RWPE1 (cell line): ENCODE data around the gene IMMP1L.

Experiments used
- CTCF ChIA-PET: fragments of 350-600 bp; sonication (Branson Sonifier 250); formaldehyde crosslinking; extraction: SDS; loops from one replicate; lab custom pipeline; 2021; lab: Yijun Ruan, JAX
- POLR2A ChIA-PET: fragments of 400-600 bp; formaldehyde crosslinking; extraction: SDS; loops from one replicate; lab custom pipeline; 2020; ENCODE audit warnings: antibody characterized with exemption; ENCODE audit not compliant: low non-redundant PET; lab: Yijun Ruan, JAX
- DNase-seq: peaks from one replicate; pipeline ENCODE4 v3.0.0; 2012; ENCODE audit warnings: low spot score
- H3K27ac ChIP-seq: fragments of 450-650 bp; 2 replicates; pipeline ENCODE4 v1.5.1; 2017
- CTCF ChIP-seq: fragments of 450-650 bp; conservative IDR thresholded peaks from 2 replicates; pipeline ENCODE4 v1.5.1; 2017; ENCODE audit warnings: low read depth, mild to moderate bottlenecking

IMMP1L gene

GRCh38 chr11:31433851-31434250 lies 75.6 kb downstream of the IMMP1L start:
- no peak for DNase-seq
- H3K27ac ChIP-seq = no peak overlapping the region
- ChIA-PET CTCF (no interaction called here), POLR2A (no interaction called here)
- no peak for TF ChIP-seq CTCF

GRCh38 chr11:31424652-31425051 lies 84.8 kb downstream of the IMMP1L start:
- no peak overlapping the region for H3K27ac ChIP-seq
- ChIA-PET POLR2A (no interaction called here), CTCF (interaction anchor here (0.6 kb wide), 1 partner anchor 1891 kb away, joined by 3 read pairs; no protein-coding TSS in a partner anchor)
- DNase-seq = no peak
- TF ChIP-seq CTCF = no peak

- ChIA-PET POLR2A (no interaction called here), CTCF (interaction anchor here (0.7 kb wide), 1 partner anchor 374 kb away, joined by 3 read pairs; no protein-coding TSS in a partner anchor)
- no peak overlapping the region for H3K27ac ChIP-seq
- no peak for DNase-seq
- no peak for TF ChIP-seq CTCF
These were observed 86.7 kb downstream of the IMMP1L start for GRCh38 chr11:31422703-31423102.

GRCh38 chr11:31421820-31422219 lies 87.6 kb downstream of the IMMP1L start:
- POLR2A ChIA-PET = no interaction called here
- H3K27ac ChIP-seq = no peak overlapping the region
- no peak for TF ChIP-seq CTCF
- CTCF ChIA-PET = no interaction called here
- no peak for DNase-seq

GRCh38 chr11:31419669-31420068 lies 89.8 kb downstream of the IMMP1L start:
- ChIA-PET POLR2A (no interaction called here), CTCF (no interaction called here)
- DNase-seq = no peak
- no peak for TF ChIP-seq CTCF
- H3K27ac ChIP-seq = no peak overlapping the region

GRCh38 chr11:31419138-31419537 lies 90.3 kb downstream of the IMMP1L start:
- DNase-seq = no peak
- no peak overlapping the region for H3K27ac ChIP-seq
- ChIA-PET CTCF (no interaction called here), POLR2A (no interaction called here)
- TF ChIP-seq CTCF = no peak
